Duodenal mucosa (tissue), 2 donors: ENCODE measurements around the gene DHDDS.

ENCODE experiments used
- H3K27ac ChIP-seq: one replicate; pipeline ENCODE4 v1.7.0; 2013; ENCODE audit warnings: low read depth, low read length
- H3K27me3 ChIP-seq, 2 donors: one replicate each; pipeline ENCODE4 v1.7.0; 2013; ENCODE audit warnings: low read length in 2 of 2, control low read depth in 1 of 2; ENCODE audit not compliant: insufficient read depth in 2 of 2, control insufficient read depth in 1 of 2
- H3K36me3 ChIP-seq, 2 donors: one replicate each; pipeline ENCODE4 v1.7.0; 2013; ENCODE audit warnings: low read length in 2 of 2, control low read depth in 1 of 2; ENCODE audit not compliant: insufficient read depth in 2 of 2, control insufficient read depth in 1 of 2
- H3K4me1 ChIP-seq, 2 donors: one replicate each; pipeline ENCODE4 v1.7.0; 2013; ENCODE audit warnings: low read length in 2 of 2, control low read depth in 1 of 2; ENCODE audit not compliant: insufficient read depth in 2 of 2, control insufficient read depth in 1 of 2
- H3K4me3 ChIP-seq, 2 donors: one replicate each; pipeline ENCODE4 v1.7.0; 2013; ENCODE audit warnings: low read length in 2 of 2, low read depth in 1 of 2
- H3K9ac ChIP-seq, 2 donors: one replicate each; pipeline ENCODE4 v1.7.0; 2013; ENCODE audit warnings: low read length in 2 of 2, low read depth in 1 of 2
- H3K9me3 ChIP-seq, 2 donors: one replicate each; pipeline ENCODE4 v1.7.0; 2013; ENCODE audit warnings: low read length in 2 of 2, control low read depth in 1 of 2; ENCODE audit not compliant: control insufficient read depth in 1 of 2

The DHDDS gene

GRCh38 chr1:26452459-26453183 is 20.5 kb downstream of the DHDDS start:
- Histone ChIP-seq H3K9ac (no peak overlapping the region), H3K27ac (no peak overlapping the region), H3K4me3 (no peak overlapping the region), H3K4me1 (no peaks in the 10 kb centered on the region), H3K36me3 (peaks cover 10 to 54% of the 10 kb centered on the region in 2 donors), H3K9me3 (no peaks in the 10 kb centered on the region), H3K27me3 (no peaks in the 10 kb centered on the region)

- no peak overlapping the region for H3K4me3 ChIP-seq
- no peak overlapping the region for H3K9ac ChIP-seq
- no peaks in the 10 kb centered on the region for H3K4me1 ChIP-seq
- no peaks in the 10 kb centered on the region for H3K9me3 ChIP-seq
- H3K36me3 ChIP-seq, result peaks cover 20 to 46% of the 10 kb centered on the region in 2 donors
- H3K27me3 ChIP-seq, result no peaks in the 10 kb centered on the region
- H3K27ac ChIP-seq, result no peak overlapping the region
Observed at GRCh38 chr1:26459148-26459547, 27.0 kb downstream of the DHDDS start.

- Histone ChIP-seq H3K4me1 (no peaks in the 10 kb centered on the region), H3K4me3 (no peak overlapping the region), H3K36me3 (peaks cover 20 to 50% of the 10 kb centered on the region in 2 donors), H3K9me3 (no peaks in the 10 kb centered on the region), H3K27ac (no peak overlapping the region), H3K9ac (no peak overlapping the region), H3K27me3 (no peaks in the 10 kb centered on the region)
Observed at GRCh38 chr1:26459573-26460031, 27.5 kb downstream of the DHDDS start.

GRCh38 chr1:26468911-26469310 is 36.8 kb downstream of the DHDDS start:
- H3K4me1 ChIP-seq, result peaks cover 23 to 31% of the 10 kb centered on the region in 2 donors
- no peak overlapping the region for H3K4me3 ChIP-seq
- H3K9me3 ChIP-seq, result no peaks in the 10 kb centered on the region
- H3K36me3 ChIP-seq, result peaks cover 18 to 52% of the 10 kb centered on the region in 2 donors
- no peak overlapping the region for H3K27ac ChIP-seq
- no peaks in the 10 kb centered on the region for H3K27me3 ChIP-seq
- H3K9ac ChIP-seq, result peak overlapping the region in 1 of 2 donors; percentile 6

- Histone ChIP-seq H3K9me3 (no peaks in the 10 kb centered on the region), H3K4me3 (no peak overlapping the region), H3K9ac (no peak overlapping the region), H3K27me3 (no peaks in the 10 kb centered on the region), H3K27ac (no peak overlapping the region), H3K36me3 (peaks cover 21 to 52% of the 10 kb centered on the region in 2 donors), H3K4me1 (peaks cover 29 to 37% of the 10 kb centered on the region in 2 donors)
Observed at GRCh38 chr1:26469558-26469957, 37.4 kb downstream of the DHDDS start.

- Histone ChIP-seq H3K4me1 (peaks cover 32 to 41% of the 10 kb centered on the region in 2 donors), H3K4me3 (peak overlapping the region; percentile 84 to 87), H3K9me3 (no peaks in the 10 kb centered on the region), H3K27ac (no peak overlapping the region), H3K9ac (peak overlapping the region in 1 of 2 donors; percentile 70), H3K27me3 (no peaks in the 10 kb centered on the region), H3K36me3 (peaks cover 25 to 45% of the 10 kb centered on the region in 2 donors)
Observed at GRCh38 chr1:26470878-26471497, 38.9 kb downstream of the DHDDS start.

- Histone ChIP-seq H3K4me3 (peak overlapping the region; percentile 84 to 87), H3K27me3 (no peaks in the 10 kb centered on the region), H3K36me3 (peaks cover 20 to 46% of the 10 kb centered on the region in 2 donors), H3K4me1 (peaks cover 32 to 41% of the 10 kb centered on the region in 2 donors), H3K9ac (peak overlapping the region; percentile 29 to 70), H3K9me3 (no peaks in the 10 kb centered on the region), H3K27ac (peak overlapping the region; percentile 98)
Observed at GRCh38 chr1:26471498-26472319, 39.6 kb downstream of the DHDDS start.

GRCh38 chr1:26472320-26472900 is 40.3 kb downstream of the DHDDS start, which contains the start of gene HMGN2:
HMGN2 (plus strand) TSS chr1:26472440; CDS start chr1:26472613, 173 bp downstream.
- Histone ChIP-seq H3K4me3 (peak within 1 kb of the TSS; percentile 84 to 87), H3K4me1 (peaks cover 32 to 41% of the 10 kb centered on the region in 2 donors), H3K36me3 (peaks cover 14 to 46% of the 10 kb centered on the region in 2 donors)

GRCh38 chr1:26472901-26473845 is 41.1 kb downstream of the DHDDS start:
- Histone ChIP-seq H3K9ac (peak overlapping the region; percentile 35 to 64), H3K27me3 (no peaks in the 10 kb centered on the region), H3K9me3 (no peaks in the 10 kb centered on the region), H3K4me3 (peak overlapping the region; percentile 81 to 87), H3K4me1 (peaks cover 32 to 41% of the 10 kb centered on the region in 2 donors), H3K27ac (peak overlapping the region; percentile 98), H3K36me3 (peaks cover 15 to 43% of the 10 kb centered on the region in 2 donors)

More at GRCh38 chr1:26472320-26472900, 40.3 kb downstream of the DHDDS start, which contains the start of gene HMGN2:
- H3K9ac ChIP-seq, result peak within 1 kb of the TSS; percentile 64 to 81
- H3K27ac ChIP-seq, result peak within 1 kb of the TSS; percentile 98
- no peaks in the 10 kb centered on the region for H3K27me3 ChIP-seq
- no peaks in the 10 kb centered on the region for H3K9me3 ChIP-seq
